ENCODE results near the gene GPR161.

- TF ChIP-seq CTCF (IDR thresholded peaks at IDR 0.05) (no peak), EP300 (IDR thresholded peaks at IDR 0.05) (no peak)
Observed at GRCh38 chr1:168096296-168097165, 40.2 kb downstream of the GPR161 start.
